ENCODE results near the gene TRIP13. TPM values are rescaled to one million over a fixed set of nuclear protein-coding genes. Genes with fewer than 3 reads are reported as not detected.

The TRIP13 gene
- polyA plus RNA-seq, 3 donors = 0.24 to 1.2 TPM; not detected in 1

DNA sequence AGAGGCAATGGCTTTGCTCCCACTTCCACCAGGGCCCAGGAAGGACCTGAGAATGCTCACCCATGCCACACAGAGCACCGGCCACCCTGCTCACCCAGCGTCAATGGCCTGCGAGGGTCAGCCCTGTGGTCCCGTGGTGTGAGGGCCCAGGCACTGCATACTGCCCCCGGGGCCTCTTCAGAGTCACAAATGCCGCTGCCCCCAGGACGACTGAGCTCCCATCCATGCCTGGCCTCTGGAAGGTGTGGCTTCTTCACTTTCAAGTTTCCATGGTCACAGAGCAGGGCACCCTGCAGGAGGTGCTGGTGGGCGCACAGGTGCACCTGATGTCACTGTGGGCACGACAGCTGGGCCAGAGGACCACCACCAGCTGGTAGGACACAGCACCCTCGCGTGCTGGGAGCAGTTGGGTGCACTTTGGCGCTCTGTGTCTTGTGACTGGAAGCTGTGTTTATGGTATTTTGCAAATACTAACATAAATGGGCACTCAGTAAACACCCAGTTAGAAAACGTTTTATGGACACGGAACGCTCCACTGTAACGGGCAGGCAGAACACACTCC, 29.4 kb upstream of the TRIP13 start:
- no peak overlapping the region for H3K27ac Mint-ChIP-seq
- no peak overlapping the region for H3K9ac ChIP-seq (ENCODE audit: insufficient read depth, low read length, poor library complexity, severe bottlenecking)

DNA sequence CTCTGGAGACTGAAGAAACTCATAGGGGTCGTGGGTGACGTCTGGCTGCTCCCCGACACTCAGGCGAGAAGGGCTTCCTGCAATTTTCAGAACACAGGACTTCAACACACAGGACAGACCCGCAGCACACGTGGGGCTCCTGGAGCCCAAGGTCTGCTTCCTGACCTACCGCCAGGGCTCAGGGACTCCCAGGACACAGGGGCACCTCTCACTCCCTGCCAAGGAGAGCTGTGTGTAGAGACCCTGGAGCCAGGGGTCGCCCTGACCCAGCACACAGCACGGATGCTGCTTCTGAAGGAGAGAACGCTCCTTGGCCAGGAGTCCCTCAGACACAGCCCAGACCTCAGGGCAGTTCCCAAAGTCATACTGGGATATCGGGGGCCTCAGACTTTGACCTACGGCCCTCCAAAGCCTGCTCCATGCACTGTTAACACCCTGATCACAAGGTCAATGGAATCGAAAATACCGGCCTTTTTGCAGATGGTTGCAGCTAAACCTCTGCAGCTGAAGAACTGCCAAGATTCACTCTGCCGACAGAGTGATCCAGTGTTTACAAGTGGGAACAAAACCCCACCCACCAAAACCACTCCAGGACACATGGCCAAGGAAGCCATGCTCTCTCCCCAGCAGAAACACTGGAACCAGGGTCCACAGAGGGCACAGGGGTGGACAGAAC, 28.1 kb upstream of the TRIP13 start:
- intact Hi-C loops (cut with micrococcal nuclease) = no loop called here
- TF ChIP-seq, protein P1, sequence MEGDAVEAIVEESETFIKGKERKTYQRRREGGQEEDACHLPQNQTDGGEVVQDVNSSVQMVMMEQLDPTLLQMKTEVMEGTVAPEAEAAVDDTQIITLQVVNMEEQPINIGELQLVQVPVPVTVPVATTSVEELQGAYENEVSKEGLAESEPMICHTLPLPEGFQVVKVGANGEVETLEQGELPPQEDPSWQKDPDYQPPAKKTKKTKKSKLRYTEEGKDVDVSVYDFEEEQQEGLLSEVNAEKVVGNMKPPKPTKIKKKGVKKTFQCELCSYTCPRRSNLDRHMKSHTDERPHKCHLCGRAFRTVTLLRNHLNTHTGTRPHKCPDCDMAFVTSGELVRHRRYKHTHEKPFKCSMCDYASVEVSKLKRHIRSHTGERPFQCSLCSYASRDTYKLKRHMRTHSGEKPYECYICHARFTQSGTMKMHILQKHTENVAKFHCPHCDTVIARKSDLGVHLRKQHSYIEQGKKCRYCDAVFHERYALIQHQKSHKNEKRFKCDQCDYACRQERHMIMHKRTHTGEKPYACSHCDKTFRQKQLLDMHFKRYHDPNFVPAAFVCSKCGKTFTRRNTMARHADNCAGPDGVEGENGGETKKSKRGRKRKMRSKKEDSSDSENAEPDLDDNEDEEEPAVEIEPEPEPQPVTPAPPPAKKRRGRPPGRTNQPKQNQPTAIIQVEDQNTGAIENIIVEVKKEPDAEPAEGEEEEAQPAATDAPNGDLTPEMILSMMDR (IDR thresholded peaks at IDR 0.05) = no peak
- Histone ChIP-seq H3K4me2 (replicated peaks; ENCODE audit: extremely low read depth, low read length, poor library complexity, severe bottlenecking) (no peak overlapping the region), H3K4me1 (ENCODE audit: control insufficient read depth in 1 of 2, insufficient read depth in 2 of 2, low read length in 2 of 2) (no peaks in the 10 kb centered on the region), H3K27ac (ENCODE audit: low read depth in 1 of 2, low read length in 2 of 2) (no peak overlapping the region), H3K9ac (ENCODE audit: insufficient read depth, low read length, poor library complexity, severe bottlenecking) (no peak overlapping the region), H3K27me3 (ENCODE audit: control insufficient read depth in 2 of 2, insufficient read depth in 2 of 2, low read length in 2 of 2) (no peaks in the 10 kb centered on the region), H3K4me3 (replicated peaks in 1 of 3; ENCODE audit: low read depth in 2 of 3, low read length in 3 of 3) (no peak overlapping the region), H3K79me2 (ENCODE audit: insufficient read depth, low read length) (no peaks in the 10 kb centered on the region), H4K20me1 (ENCODE audit: insufficient read depth, low read length) (no peaks in the 10 kb centered on the region), H3K9me3 (replicated peaks in 1 of 2; ENCODE audit: control insufficient read depth in 1 of 2, insufficient read depth in 1 of 2, low read length in 2 of 2) (no peaks in the 10 kb centered on the region), H2AFZ (ENCODE audit: insufficient read depth, low read depth, low read length, poor library complexity, severe bottlenecking) (no peak overlapping the region), H3K36me3 (replicated peaks in 1 of 2; ENCODE audit: control insufficient read depth in 1 of 2, insufficient read depth in 2 of 2, low read length in 2 of 2) (peaks cover 67 to 74% of the 10 kb centered on the region in 2 donors)
- Mint-ChIP-seq H3K4me1 (no peaks in the 10 kb centered on the region), H3K4me3 (no peak overlapping the region), H3K9me3 (peaks cover 0 to 5% (median 0%) of the 10 kb centered on the region in 7 donors), H3K36me3 (peaks cover 72 to 76% of the 10 kb centered on the region in 2 donors), H3K27ac (no peak overlapping the region), H3K27me3 (ENCODE audit: low read depth in 3 of 3) (no peaks in the 10 kb centered on the region)
- no peak for DNase-seq
- 98% methylated on average over 15 of the region's 15 CpGs for WGBS (ENCODE audit: insufficient coverage)

More for the DNA sequence above, 29.4 kb upstream of the TRIP13 start:
- Mint-ChIP-seq H3K4me3 (no peak overlapping the region), H3K27me3 (ENCODE audit: low read depth in 3 of 3) (no peaks in the 10 kb centered on the region), H3K36me3 (peaks cover 62 to 63% of the 10 kb centered on the region in 2 donors), H3K9me3 (peaks cover 0 to 5% (median 0%) of the 10 kb centered on the region in 7 donors), H3K4me1 (no peaks in the 10 kb centered on the region)
- H3K4me2 ChIP-seq (replicated peaks; ENCODE audit: extremely low read depth, low read length, poor library complexity, severe bottlenecking) = no peak overlapping the region
- H3K27me3 ChIP-seq (ENCODE audit: control insufficient read depth in 2 of 2, insufficient read depth in 2 of 2, low read length in 2 of 2) = no peaks in the 10 kb centered on the region
- intact Hi-C loops (cut with micrococcal nuclease) = no loop called here
- H3K4me1 ChIP-seq (ENCODE audit: control insufficient read depth in 1 of 2, insufficient read depth in 2 of 2, low read length in 2 of 2) = no peaks in the 10 kb centered on the region
- no peaks in the 10 kb centered on the region for H3K79me2 ChIP-seq (ENCODE audit: insufficient read depth, low read length)
- H4K20me1 ChIP-seq (ENCODE audit: insufficient read depth, low read length) = no peaks in the 10 kb centered on the region
- no peak overlapping the region for H3K4me3 ChIP-seq (replicated peaks in 1 of 3; ENCODE audit: low read depth in 2 of 3, low read length in 3 of 3)
- H2AFZ ChIP-seq (ENCODE audit: insufficient read depth, low read depth, low read length, poor library complexity, severe bottlenecking) = no peak overlapping the region
- DNase-seq = no peak
- H3K27ac ChIP-seq (ENCODE audit: low read depth in 1 of 2, low read length in 2 of 2) = no peak overlapping the region
- peaks cover 54 to 61% of the 10 kb centered on the region in 2 donors for H3K36me3 ChIP-seq (replicated peaks in 1 of 2; ENCODE audit: control insufficient read depth in 1 of 2, insufficient read depth in 2 of 2, low read length in 2 of 2)
- WGBS (ENCODE audit: insufficient coverage) = 95% methylated on average over 9 of the region's 16 CpGs
- TF ChIP-seq, protein P1 (IDR thresholded peaks at IDR 0.05) = no peak
- no peaks in the 10 kb centered on the region for H3K9me3 ChIP-seq (replicated peaks in 1 of 2; ENCODE audit: control insufficient read depth in 1 of 2, insufficient read depth in 1 of 2, low read length in 2 of 2)
